ELF-1 (cell line): ENCODE data around the gene ADAMTS20.
"Not testable (repeated sequence)": the region's sequence is repeated elsewhere in the genome, so short reads cannot be mapped to it uniquely, and the experiment has no call there.

Source experiments
- DNase-seq: peaks from one replicate; pipeline ENCODE4 v3.0.0-alpha.2; 2016; ENCODE audit warnings: low read depth, low spot score

The ADAMTS20 gene

DNA sequence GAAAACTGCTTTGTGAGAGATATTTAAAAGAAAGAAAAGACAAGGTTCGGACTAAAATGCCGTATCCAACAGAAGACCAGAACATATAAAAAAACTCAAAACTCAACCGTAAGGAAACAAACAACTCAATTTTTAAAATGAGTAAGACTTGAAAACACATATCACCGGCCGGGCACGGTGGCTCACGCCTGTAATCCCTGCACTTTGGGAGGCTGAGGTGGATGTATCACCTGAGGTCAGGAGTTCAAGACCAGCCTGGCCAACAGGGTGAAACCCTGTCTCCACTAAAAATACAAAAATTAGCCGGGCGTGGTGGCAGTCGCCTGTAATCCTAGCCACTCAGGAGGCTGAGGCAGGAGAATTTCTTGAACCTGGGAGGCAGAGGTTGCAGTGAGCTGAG lies 192.0 kb downstream of the ADAMTS20 start:
- not testable (repeated sequence) for DNase-seq

GRCh38 chr12:43357141-43357540 lies 194.9 kb downstream of the ADAMTS20 start:
- DNase-seq: no peak

- DNase-seq: no peak
Measured at GRCh38 chr12:43352001-43352400, 200.0 kb downstream of the ADAMTS20 start.

- no peak for DNase-seq
Measured at GRCh38 chr12:43349863-43350262, 202.1 kb downstream of the ADAMTS20 start.

DNA sequence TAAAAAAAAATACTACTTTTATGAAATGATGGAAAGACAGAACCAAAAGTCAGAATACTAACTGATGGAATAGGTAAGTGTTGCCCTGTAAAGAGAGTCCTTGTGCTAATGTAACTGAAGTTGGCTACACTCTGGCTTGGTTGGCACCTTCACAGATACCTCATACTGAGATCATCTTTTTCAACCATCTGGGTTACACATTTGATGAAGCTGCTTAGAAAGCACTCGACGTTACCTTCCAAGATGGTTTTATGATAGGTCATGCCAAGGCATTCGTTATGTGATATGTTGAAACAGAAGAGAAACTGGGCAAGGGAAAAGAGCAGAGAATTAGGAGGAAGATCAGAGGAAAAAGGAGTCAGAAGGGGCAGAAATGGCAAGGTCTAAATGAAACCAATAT lies 203.8 kb downstream of the ADAMTS20 start:
- DNase-seq: no peak

DNA sequence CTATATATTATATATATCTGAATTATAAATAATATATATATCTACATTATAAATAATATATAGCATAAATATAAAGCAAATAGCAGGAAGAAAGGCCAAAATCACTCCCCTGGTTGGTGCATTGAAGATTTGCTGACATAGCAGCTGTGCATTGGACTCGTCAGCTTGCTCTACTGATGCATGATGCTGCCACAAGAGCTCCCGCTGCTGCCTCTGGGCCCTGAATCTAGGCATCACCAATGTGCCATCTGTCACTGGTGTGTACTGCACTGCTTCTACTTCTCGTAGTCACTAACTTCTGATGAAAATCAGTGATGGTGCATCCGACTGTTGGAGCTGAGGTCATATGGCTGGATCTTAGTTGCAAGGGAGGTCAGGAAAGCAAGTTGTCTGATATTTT lies 205.0 kb downstream of the ADAMTS20 start:
- no peak for DNase-seq

GRCh38 chr12:43345023-43345422 lies 207.0 kb downstream of the ADAMTS20 start:
- DNase-seq: no peak

DNA sequence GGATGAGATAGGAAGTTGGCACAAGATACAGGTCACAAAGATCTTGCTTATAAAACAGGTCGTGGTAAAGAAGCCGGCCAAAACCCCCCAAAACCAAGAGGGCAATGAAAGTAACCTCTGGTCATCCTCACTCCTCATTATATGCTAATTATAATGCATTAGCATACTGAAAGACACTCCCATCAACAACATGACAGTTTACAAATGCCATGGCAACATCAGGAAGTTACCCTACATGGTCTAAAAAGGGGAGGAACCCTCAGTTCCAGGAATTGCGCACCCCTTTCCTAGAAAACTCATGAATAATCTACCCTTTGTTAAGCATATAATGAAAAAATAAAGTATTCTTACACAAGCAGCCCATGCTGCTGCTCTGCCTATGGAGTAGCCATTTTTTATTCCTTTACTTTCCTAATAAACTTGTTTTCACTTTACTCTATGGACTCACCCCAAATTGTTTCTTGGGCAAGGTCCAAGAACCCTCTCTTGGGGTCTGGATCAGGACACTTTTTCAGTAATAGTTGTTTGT lies 210.2 kb downstream of the ADAMTS20 start:
- not testable (repeated sequence) for DNase-seq

GRCh38 chr12:43338848-43339526 lies 213.0 kb downstream of the ADAMTS20 start:
- DNase-seq: peak; percentile 37

DNA sequence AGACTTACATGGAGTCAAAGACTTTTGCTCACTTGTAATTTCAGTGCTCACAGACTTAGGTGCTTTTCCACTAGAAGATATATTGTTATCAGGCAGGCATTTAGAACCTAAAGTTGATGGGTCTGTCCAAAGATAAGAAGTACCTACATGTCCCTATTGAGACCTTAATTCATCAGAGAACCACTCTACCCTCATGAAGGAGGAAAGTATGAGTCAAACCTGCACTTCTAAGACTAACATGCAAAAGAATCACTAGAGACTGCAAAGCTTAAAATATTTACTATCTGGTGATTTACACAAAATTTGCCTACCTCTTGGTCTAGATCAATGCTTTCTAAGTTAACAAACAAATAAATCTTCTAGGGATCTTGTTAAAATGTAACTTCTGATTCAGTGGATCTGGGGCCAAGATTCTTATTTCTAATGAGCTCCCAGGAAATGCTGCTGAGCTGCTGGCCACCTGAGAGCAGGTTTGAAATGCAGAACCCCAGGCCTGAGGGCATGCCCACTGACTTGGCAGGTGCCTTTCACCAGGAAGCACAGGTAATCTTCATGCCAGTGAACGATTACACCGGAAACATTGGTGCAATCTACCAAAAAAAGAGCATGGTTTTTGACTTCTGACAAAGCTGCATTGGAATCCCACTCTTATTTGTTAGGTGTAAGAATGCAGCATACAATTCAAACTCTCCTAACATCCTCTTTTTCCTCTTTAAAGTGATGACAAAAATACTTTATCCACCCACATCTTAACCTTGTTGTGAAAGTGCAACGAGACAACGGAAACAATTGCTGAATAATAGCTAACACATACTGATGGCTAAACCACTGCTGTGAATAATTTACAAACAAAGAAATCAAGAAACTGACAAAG lies 214.2 kb downstream of the ADAMTS20 start:
- no peak for DNase-seq

DNA sequence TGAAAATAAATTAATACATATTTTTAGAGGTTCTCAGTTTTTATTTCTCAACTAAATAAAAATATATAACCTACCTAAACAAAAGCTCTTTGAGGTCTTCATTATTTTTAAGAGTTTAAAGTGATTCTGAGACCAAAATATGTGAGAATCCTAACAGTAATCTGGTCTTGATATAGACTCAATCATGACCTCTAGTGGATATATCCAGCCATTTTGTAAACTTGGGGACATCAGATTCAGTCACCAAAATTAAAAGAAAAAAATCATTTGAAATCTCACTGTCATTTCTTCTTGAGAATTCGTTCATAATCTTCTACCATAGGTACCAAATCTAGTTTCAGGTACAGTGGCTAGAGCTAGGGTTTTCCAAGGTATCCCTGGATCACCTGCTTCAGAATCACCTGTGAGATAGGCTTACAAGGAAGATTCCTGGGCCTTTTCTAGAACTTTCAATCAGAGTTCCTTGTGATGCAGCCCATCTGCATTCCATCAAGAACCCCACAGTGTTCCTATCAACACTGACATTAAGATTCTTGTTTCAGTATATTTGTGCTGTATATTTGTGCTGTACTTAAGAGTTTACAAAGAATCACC lies 214.9 kb downstream of the ADAMTS20 start:
- DNase-seq: no peak

DNA sequence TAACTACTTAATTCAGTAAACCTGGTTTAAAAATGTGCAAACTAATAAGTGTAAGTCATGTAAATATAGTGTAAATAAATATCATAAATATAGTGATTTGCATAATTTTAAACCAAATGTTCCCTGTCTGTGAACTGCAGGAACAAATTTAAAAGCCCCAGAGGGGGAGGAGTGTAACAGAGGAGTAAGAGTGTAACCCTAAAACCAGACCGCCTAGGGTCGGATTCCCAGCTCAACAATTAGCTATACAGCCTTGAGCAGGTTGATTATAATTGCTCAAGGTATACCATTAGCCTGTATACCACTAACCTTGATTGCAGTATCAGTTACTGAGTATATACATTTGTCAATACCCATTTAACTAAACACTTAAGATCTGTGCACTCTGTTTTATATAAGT lies 218.4 kb downstream of the ADAMTS20 start:
- DNase-seq: no peak

- no peak for DNase-seq
Measured at GRCh38 chr12:43332977-43333640, 218.9 kb downstream of the ADAMTS20 start.

GRCh38 chr12:43331935-43332334 lies 220.1 kb downstream of the ADAMTS20 start:
- DNase-seq: no peak

DNA sequence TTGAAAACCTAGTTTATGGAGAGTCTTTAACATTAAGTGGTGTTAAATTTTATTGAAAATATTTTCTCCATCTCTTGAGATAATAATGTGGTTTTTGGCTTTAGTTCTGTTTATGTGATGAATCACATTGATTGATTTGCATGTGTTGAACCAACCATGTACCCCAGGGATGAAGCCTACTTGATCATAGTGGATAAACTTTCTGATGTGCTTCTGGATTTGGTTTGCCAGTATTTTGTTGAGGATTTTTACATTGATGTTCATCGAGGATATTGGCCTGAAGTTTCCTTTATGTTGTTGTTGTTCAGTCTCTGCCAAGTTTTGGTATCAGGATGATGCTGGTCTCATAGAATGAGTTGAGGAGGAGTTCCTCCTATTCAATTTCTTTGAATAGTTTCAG lies 222.6 kb downstream of the ADAMTS20 start:
- no peak for DNase-seq

DNA sequence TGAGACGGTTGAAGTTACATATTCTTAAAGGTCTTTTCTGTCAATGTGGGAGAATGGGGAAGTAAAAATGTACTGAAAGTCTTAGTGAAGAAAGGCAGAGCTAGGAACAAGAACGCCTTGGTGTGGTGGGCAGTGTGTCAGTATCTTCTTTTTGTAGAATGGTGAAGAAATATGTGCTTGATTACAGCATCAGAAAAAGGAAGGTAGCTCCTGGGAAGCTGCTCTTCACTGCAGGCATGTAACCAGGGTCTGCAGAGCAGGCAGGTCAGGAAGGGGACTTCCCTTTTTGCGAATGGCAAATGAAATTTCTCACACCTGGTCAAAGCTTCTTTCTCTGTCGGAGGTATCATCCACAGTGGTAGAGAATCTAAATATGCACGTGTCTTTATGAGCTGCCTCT lies 226.2 kb downstream of the ADAMTS20 start:
- no peak for DNase-seq

DNA sequence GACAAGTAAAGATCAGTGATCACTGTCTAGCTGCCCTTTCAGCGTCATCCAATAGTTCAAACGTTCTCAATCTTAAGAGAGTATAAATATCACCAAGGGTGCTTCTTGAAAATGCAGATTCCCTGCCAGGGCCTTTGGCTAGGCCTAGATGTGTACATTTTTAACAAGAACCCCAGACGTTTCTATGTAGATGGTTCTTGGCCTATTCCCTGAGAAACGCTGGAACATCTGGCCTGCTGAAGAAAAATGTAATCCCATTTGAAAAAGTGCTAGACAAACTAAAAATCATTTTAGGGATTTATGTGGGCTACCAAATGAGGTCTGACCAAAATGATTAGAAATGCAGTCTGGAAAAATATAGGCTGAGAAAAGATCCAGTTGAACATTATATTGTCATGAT lies 231.7 kb downstream of the ADAMTS20 start:
- DNase-seq: no peak

DNA sequence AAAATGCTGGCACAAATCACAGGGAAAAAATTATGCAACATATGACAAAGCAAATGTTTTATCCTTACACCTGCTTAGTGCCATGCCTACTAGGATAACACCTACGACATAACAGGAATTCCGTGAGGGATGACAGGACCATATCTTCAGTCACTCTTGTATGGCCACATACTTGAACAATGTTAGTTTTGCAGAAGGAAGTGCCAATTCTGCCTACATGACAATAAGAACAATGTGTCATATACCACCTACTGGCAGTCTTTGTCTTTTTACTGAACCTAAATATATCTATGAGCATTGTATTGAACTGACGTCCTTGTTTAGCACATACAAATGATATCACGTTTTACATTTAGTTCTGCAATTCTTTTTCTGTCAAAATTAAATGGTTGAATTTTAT lies 234.0 kb downstream of the ADAMTS20 start:
- DNase-seq: no peak

DNA sequence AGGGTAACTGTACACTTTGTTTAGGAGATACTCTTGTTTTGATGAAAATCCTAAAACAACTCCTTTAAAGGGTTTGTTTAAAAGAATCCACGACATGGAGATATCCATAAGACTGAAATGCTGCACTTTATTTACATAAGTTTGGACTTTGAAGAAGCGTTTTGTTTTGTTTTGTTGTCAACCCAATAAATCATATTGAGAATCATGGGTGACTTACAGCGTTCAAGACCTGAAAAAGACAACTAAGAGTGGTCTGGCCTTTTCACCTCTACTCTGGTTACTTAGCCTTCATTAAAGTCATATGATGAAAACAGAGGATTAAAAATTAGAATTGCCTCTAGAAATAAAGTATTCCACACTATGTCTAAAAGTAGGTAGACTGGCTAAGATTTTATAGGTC lies 234.8 kb downstream of the ADAMTS20 start:
- no peak for DNase-seq

DNA sequence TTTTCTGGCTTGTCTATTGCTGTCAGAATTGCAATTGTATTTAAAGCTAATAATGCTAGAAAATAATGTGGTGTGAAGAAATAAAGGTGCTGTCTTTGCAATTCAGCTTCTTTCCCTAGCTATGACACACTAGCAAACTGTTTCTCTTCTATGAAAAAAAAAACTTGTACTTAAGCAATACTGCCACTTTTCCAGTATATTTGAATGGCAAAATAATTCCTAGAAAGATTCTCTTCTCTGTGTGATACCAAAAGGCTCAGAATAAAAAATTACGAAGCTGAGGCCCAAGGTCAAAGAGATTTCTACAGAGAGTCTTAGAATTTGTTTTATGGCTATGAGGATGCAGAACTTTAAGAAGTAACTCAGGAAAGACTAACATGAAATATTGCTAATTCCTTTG lies 235.5 kb downstream of the ADAMTS20 start:
- DNase-seq: no peak

- no peak for DNase-seq
Measured at GRCh38 chr12:43315961-43316360, 236.0 kb downstream of the ADAMTS20 start.

DNA sequence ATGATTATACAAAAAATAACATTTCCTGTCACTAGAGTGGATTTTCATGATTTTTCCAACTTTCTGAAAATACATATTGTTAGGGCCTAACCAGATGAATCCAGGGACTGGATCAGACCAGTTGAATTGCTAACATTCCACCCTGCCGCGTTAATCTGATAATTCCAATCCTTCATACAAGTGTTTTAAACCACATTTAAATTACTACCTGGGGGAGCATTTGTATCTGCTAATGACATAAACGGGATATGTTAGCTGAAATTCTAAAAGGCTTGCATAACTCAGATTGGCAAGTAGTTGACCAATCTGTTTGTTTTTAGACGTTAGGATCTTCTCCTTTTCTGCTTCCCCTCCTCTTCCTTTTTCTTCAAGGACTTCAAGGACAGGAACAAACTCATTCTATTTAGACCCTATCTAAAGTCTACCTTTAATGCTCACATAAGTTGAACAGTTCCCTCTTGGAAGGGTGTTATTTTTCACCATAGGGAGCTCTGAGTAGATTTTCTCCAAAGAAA lies 239.0 kb downstream of the ADAMTS20 start:
- no peak for DNase-seq
